Kidney (tissue), 14 donors: ENCODE data around the gene KCNN3. TPM values are rescaled to one million over a fixed set of nuclear protein-coding genes. Genes with fewer than 3 reads are reported as not detected.

ENCODE experiments used
- DNase-seq, 5 donors: peaks; one replicate each; pipeline ENCODE4 v3.0.0-alpha.2; 2013 to 2020
- FAIRE-seq: peaks from 2 replicates; lab custom pipeline; 2012; peaks lifted over from hg19 to GRCh38; lab: Jason Lieb, UNC
- H3K27ac ChIP-seq, 2 donors: one replicate each; pipeline ENCODE4 v1.7.0; 2013; ENCODE audit warnings: low read depth in 2 of 2, low read length in 2 of 2, inconsistent platforms in 1 of 2
- H3K27me3 ChIP-seq: one replicate; pipeline ENCODE4 v1.7.1; 2013; ENCODE audit warnings: low read length, inconsistent platforms; ENCODE audit not compliant: control insufficient read depth, insufficient read depth
- H3K36me3 ChIP-seq, 3 donors: one replicate each; pipeline versions ENCODE4 v1.7.0 to v1.7.1; 2013; ENCODE audit warnings: low read length in 3 of 3, control low read depth in 1 of 3, inconsistent platforms in 1 of 3; ENCODE audit not compliant: insufficient read depth in 3 of 3, control insufficient read depth in 2 of 3
- H3K4me1 ChIP-seq, 3 donors: one replicate each; pipeline versions ENCODE4 v1.7.0 to v1.7.1; 2013; ENCODE audit warnings: low read length in 3 of 3, inconsistent platforms in 1 of 3, low read depth in 1 of 3; ENCODE audit not compliant: control insufficient read depth in 2 of 3, insufficient read depth in 2 of 3
- H3K4me3 ChIP-seq, 3 donors: one replicate each; pipeline versions ENCODE4 v1.7.0 to v1.8.1; 2013; ENCODE audit warnings: low read length in 3 of 3, control low read depth in 1 of 3, inconsistent platforms in 1 of 3
- H3K9ac ChIP-seq, 3 donors: one replicate each; pipeline versions ENCODE4 v1.7.0 to v1.7.1; 2013; ENCODE audit warnings: low read length in 3 of 3, control low read depth in 1 of 3, inconsistent platforms in 1 of 3
- H3K9me3 ChIP-seq, 3 donors: one replicate each; pipeline versions ENCODE4 v1.7.0 to v1.7.1; 2013; ENCODE audit warnings: low read length in 3 of 3, control low read depth in 1 of 3, inconsistent platforms in 1 of 3; ENCODE audit not compliant: control insufficient read depth in 2 of 3, insufficient read depth in 1 of 3
- CTCF ChIP-seq: IDR thresholded peaks from 3 replicates; pipeline ENCODE4 v1.5.1; 2012; ENCODE audit warnings: mild to moderate bottlenecking, moderate library complexity, borderline replicate concordance; ENCODE audit not compliant: insufficient read depth; ENCODE audit errors: extremely low read depth
- intact Hi-C: fragments of 100-400 bp; cut with DNase I; formaldehyde crosslinking; loops from one replicate; pipeline ENCODE4 v1.11.1; 2022
- polyA plus RNA-seq: library from polyadenylated mRNA; stranded (reverse); fragments of 350-450 nt; fragmentation: Illumina TruSeq; extraction: RNeasy Lipid Tissue Mini Kit (QIAGEN cat#74804); gene quantifications from one replicate; pipeline ENCODE4 v1.2.3, GENCODE V29; 2014; ENCODE audit warnings: low read depth, low replicate concordance; ENCODE audit not compliant: insufficient read depth
- total RNA-seq: library from RNA; stranded (reverse); fragmentation: NEBNext Ultra II Directional; extraction: Animal tissue kit (Norgen Biotek cat#: 25700); gene quantifications from one replicate; pipeline ENCODE4 v1.2.1, GENCODE V29; 2021
- donor health status: control.
- donor health status: control.
- donor health status: control.
- donor health status: control.
- donor health status: control.
- donor health status: DM: yes; HTN: yes; CAD: no.
- donor health status: Normal renal cell carcinoma (clear cell type).

Gene KCNN3
- total and polyA plus RNA-seq, 2 donors from 2014 or later: 2.6 to 5.6 TPM

GRCh38 chr1:154714052-154714623 lies 155.9 kb downstream of the KCNN3 start:
- H3K9ac ChIP-seq: no peak overlapping the region
- intact Hi-C loops: no loop called here
- H3K27me3 ChIP-seq: no peaks in the 10 kb centered on the region
- peak overlapping the region in 1 of 3 donors; percentile 31 for H3K4me3 ChIP-seq
- no peak for TF ChIP-seq CTCF
- H3K4me1 ChIP-seq: peaks cover 2 to 14% (median 2%) of the 10 kb centered on the region in 3 donors
- FAIRE-seq: no peak
- H3K36me3 ChIP-seq: peaks cover 0 to 5% (median 0%) of the 10 kb centered on the region in 3 donors
- no peak overlapping the region for H3K27ac ChIP-seq
- DNase-seq: no peak
- H3K9me3 ChIP-seq: peaks cover 0 to 3% (median 0%) of the 10 kb centered on the region in 3 donors

DNA sequence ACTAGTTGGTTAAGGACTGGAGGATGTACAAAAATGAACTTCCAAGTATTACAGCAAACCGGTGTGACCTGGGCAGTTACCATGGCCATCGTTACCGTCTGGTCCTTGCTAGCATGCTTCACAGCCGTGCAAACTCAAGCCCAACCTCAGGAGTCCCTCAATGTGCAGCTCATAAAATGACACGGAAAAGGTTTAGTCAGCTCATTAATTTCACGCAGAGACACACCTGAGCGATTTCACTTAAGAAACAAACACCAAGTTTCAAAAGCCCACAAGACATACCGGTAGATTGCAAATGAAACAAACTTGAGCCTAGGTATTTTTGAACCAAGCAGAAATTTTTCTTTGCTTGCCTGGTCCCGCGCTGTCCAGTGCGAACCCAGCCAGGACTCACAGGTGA lies 157.1 kb downstream of the KCNN3 start:
- FAIRE-seq (no peak), DNase-seq (peak in 3 of 5 donors; percentile 44 to 67 (median 60))
- Histone ChIP-seq H3K36me3 (peaks cover 0 to 5% (median 0%) of the 10 kb centered on the region in 3 donors), H3K27me3 (no peaks in the 10 kb centered on the region), H3K9ac (no peak overlapping the region), H3K4me1 (peaks cover 2 to 14% (median 2%) of the 10 kb centered on the region in 3 donors), H3K27ac (no peak overlapping the region), H3K4me3 (no peak overlapping the region), H3K9me3 (peaks cover 0 to 3% (median 0%) of the 10 kb centered on the region in 3 donors)
- intact Hi-C loops: no loop called here
- TF ChIP-seq CTCF: no peak

DNA sequence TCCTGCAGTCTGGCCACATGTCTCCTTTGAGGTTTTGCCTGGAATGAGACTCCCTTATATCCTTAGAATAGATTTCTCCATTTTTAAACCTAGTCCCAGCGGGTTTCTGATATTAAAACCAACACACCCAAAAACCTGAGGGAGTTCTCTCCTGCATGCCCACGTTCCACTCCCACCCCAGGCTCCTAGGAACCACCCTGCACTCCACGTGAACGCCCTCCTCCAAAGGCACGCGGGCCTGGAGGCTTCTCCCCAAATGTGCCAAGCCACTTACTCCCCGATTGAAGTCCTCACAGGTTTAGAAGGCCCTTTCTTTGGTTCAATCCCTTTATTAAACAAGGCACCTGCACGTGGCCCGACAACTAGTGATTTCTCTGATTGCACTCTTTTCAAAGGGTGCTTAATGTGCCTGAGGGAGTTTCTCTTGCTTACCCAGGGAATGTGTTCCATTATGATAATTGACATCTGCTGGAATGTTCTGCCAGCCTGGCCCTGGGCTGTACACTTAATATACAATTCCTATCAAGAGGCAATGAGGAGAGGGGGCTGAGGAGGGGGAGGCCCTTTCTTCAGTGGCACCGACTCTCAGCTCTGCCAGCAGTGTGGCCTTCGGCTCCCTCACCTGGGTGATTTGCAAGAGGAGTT lies 157.8 kb downstream of the KCNN3 start:
- Histone ChIP-seq H3K9ac (no peak overlapping the region), H3K9me3 (peaks cover 0 to 3% (median 0%) of the 10 kb centered on the region in 3 donors), H3K27ac (no peak overlapping the region), H3K36me3 (peaks cover 0 to 5% (median 0%) of the 10 kb centered on the region in 3 donors), H3K27me3 (no peaks in the 10 kb centered on the region), H3K4me3 (no peak overlapping the region), H3K4me1 (peaks cover 2 to 14% (median 2%) of the 10 kb centered on the region in 3 donors)
- no peak for TF ChIP-seq CTCF
- no peak for FAIRE-seq
- DNase-seq: peak in 3 of 5 donors; percentile 67 to 76 (median 70)
- intact Hi-C loops: no loop called here
